Psoas muscle (tissue), 8 donors: ENCODE data around the gene MZF1. TPM values are rescaled to one million over a fixed set of nuclear protein-coding genes. Genes with fewer than 3 reads are reported as not detected.

ENCODE experiments used
- ATAC-seq, 4 donors: fragments of 200-7000 bp; cut with Tn5 transposase; one replicate each; pipeline ENCODE4 v1.9.1; 2020; ENCODE audit warnings: moderate library complexity in 3 of 4, mild to moderate bottlenecking in 2 of 4
- DNase-seq, 2 donors: peaks; one replicate each; pipeline ENCODE4 v3.0.0-alpha.2; 2020
- H3K27ac ChIP-seq: fragments of 200-600 bp; one replicate; pipeline ENCODE4 v1.8.0; 2022
- H3K27me3 ChIP-seq, 3 donors: fragments of 200-600 bp in 1 of 3; one replicate each; pipeline versions ENCODE4 v1.6.1 to v1.8.0; 2013 to 2022; ENCODE audit warnings: low read length in 2 of 3, mild to moderate bottlenecking in 2 of 3, moderate library complexity in 1 of 3; ENCODE audit not compliant: insufficient read depth in 3 of 3
- H3K36me3 ChIP-seq, 2 donors: fragments of 200-600 bp in 1 of 2; one replicate each; pipeline versions ENCODE4 v1.6.1 to v1.8.0; 2013 to 2022; ENCODE audit warnings: low read depth in 1 of 2, mild to moderate bottlenecking in 1 of 2, moderate library complexity in 1 of 2; ENCODE audit not compliant: insufficient read depth in 1 of 2
- H3K4me1 ChIP-seq: fragments of 200-600 bp; one replicate; pipeline ENCODE4 v1.8.0; 2022
- H3K4me3 ChIP-seq: fragments of 200-600 bp; one replicate; pipeline ENCODE4 v1.8.0; 2022; ENCODE audit warnings: mild to moderate bottlenecking
- H3K9me3 ChIP-seq: fragments of 200-600 bp; one replicate; pipeline ENCODE4 v1.8.0; 2022
- CTCF ChIP-seq: fragments of 200-600 bp; IDR thresholded peaks from one replicate; pipeline ENCODE4 v1.8.0; 2022; ENCODE audit warnings: antibody characterized with exemption
- WGBS, 3 donors: extraction: QIAGEN DNeasy Blood & Tissue Kit; methylation state at CpG; one replicate each; pipeline versions ENCODE4 v1.1.6 to v1.1.7; 2013; 5-methylcytosine and 5-hydroxymethylcytosine counted together
- intact Hi-C, 2 donors: fragments of 100-400 bp; cut with DNase I; formaldehyde crosslinking; loops; one replicate each; pipeline versions ENCODE4 v1.11.0 to v1.14.2; 2022
- polyA plus RNA-seq, 3 donors: library from polyadenylated mRNA; stranded (reverse); fragments of 200-250 nt; gene quantifications; one replicate each; pipeline ENCODE4 v1.2.3, GENCODE V29; 2013
- total RNA-seq, 4 donors: library from RNA; stranded (reverse); fragmentation: NEBNext Ultra II Directional in 2 of 4; extraction: Animal tissue kit (Norgen Biotek cat#: 25700) in 2 of 4; gene quantifications; one replicate each; pipeline versions ENCODE4 v1.2.1 to v1.2.4, GENCODE V29; 2021 to 2023
- donor health status: healthy with polysubstance abuse.
- donor health status: DM: no; HTN: no; CAD: no; lungs with moderate emphysema.
- donor health status: Bipolar disorder and iron deficiency.
- donor health status: healthy.
- donor health status: DM: yes; HTN: yes; CAD: no.
- donor health status: DM: no; HTN: no; CAD: no.
- donor health status: DM: no; HTN: no; CAD: no.
- donor health status: DM: yes; HTN: yes; CAD: no.

The MZF1 gene
- total and polyA plus RNA-seq, 7 donors = 5.0 to 13.0 (median 9.3) TPM

DNA sequence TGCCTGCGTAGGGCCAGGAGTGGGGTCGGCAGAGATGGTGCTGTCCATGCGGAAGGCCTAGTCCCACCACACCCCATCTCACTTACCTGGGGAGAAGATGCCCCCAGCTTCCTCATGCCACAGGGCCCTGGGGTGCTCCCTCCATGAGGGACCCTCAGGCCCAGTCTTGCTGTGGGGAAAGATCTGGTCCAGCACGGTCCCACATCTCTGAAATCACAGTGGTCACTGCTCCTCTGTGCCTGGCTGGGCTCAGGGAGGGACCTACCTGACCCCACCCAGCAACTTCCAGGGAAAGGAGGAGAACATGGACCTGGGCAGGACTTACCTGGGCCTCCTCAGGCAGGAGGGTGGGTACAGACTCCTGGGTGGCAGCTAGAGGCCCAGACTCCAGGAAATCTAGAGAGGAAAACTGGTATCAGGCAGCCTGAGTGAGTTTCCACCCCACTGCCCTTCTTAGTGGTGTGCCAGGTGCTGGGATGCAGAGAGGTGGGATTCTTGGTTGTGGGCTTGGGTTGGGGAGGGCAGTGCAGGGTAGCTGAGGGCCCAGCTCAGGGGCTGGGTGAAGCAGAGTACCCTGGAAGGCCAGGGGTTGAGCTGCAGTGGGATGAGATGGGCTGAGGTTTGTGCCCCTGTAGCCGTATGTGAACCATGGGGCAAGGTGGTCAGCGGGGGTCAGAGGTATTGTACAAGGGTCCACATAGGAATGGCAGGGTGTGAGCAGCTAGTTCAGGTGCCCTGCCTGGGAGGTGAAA, 3.8 kb downstream of the MZF1 start:
- Histone ChIP-seq H3K4me1 (peaks cover 10% of the 10 kb centered on the region), H3K27ac (no peak overlapping the region), H3K4me3 (no peak overlapping the region), H3K36me3 (peaks cover 2 to 52% of the 10 kb centered on the region in 2 donors), H3K27me3 (no peaks in the 10 kb centered on the region), H3K9me3 (no peaks in the 10 kb centered on the region)
- TF ChIP-seq CTCF = no peak
- DNase-seq (peak in 1 of 2 donors; percentile 8), ATAC-seq (no peak)
- intact Hi-C loops = no loop called here
- WGBS, 3 donors = 87 to 93% (median 92%) methylated on average over 6 of the region's 6 CpGs

DNA sequence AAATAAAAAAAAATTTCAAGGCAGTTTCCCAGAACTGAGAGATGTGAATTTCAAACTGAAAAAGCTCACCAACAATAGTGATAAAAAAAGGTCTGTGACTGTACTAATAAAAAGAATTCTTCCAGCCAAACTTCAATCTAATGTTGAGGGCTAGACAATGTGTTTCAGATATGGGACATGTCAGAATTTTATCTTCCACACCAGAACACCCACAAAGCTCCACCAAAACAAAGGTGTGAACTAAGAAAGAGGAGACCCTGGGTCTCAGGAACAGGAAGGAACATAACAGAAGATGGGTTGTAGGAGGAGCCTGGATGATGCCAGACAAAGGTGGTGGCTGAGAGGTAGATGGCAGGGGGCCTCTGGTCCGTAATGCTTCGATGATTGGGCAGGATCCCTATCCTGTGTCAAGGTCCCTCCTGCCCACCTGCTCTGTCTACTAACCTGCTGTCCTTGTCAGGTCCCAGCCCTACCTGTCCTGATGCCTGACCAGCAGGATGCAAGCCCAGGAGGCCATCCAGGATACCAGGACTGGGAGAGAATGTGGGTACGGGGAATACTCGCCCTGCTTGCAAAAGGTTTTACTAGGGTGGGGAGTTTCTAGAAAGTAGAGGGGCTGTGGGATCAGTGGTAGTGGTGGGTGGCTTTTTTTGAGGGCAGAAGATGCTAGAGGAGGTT, 4.5 kb downstream of the MZF1 start:
- Histone ChIP-seq H3K27me3 (no peaks in the 10 kb centered on the region), H3K36me3 (peaks cover 2 to 52% of the 10 kb centered on the region in 2 donors), H3K27ac (no peak overlapping the region), H3K4me3 (no peak overlapping the region), H3K9me3 (no peaks in the 10 kb centered on the region), H3K4me1 (peaks cover 8% of the 10 kb centered on the region)
- DNase-seq (peak in 1 of 2 donors; percentile 9), ATAC-seq (no peak)
- WGBS, 3 donors = 91 to 99% (median 98%) methylated on average over 4 of the region's 4 CpGs
- intact Hi-C loops = no loop called here
- TF ChIP-seq CTCF = no peak

DNA sequence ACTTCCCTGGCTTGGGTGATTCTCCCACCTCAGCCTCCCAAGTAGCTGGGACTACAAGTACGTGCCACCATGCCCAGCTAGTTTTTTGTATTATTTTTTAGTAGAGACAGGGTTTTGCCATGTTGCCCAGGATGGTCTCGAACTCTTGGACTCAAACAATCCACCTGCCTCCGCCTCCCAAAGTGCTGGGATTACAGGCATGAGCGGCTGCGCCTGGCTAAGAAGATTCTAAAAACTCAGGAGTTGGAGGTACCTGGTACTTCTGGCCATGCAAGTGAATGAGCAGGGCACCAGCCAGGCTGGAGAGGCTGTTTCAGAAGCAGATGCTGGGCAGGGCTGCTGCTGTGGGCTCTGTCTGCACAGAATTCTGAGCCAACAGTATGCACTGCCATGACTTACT, 6.1 kb downstream of the MZF1 start:
- intact Hi-C loops = no loop called here
- H3K4me1 ChIP-seq = peaks cover 19% of the 10 kb centered on the region
- 95% methylated on average over 5 of the region's 5 CpGs for WGBS, 3 donors
- no peak overlapping the region for H3K27ac ChIP-seq
- TF ChIP-seq CTCF = no peak
- no peaks in the 10 kb centered on the region for H3K27me3 ChIP-seq
- H3K36me3 ChIP-seq = peaks cover 2 to 52% of the 10 kb centered on the region in 2 donors
- ATAC-seq (no peak), DNase-seq (no peak)
- no peaks in the 10 kb centered on the region for H3K9me3 ChIP-seq
- no peak overlapping the region for H3K4me3 ChIP-seq

DNA sequence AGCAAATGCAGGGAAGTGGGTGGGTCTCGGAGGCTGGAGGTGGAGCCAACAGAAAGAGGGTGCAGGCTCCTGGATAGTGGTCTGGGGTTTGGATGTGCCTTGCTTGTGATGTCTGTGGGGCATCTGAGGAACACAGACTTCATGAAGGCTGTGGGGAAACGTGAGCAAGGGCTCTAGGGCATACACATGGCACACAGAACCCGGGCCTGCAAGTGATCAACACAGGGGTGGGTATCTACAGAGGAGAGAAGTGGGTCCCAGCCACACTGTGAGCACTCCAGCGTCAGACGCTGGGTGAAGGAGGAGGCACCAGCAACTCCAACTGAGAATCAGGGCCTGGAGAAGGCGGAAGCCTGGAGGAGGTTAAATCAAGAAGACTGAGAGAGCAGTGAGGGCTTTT, 9.3 kb downstream of the MZF1 start:
- no peaks in the 10 kb centered on the region for H3K9me3 ChIP-seq
- no peaks in the 10 kb centered on the region for H3K27me3 ChIP-seq
- ATAC-seq (no peak), DNase-seq (no peak)
- intact Hi-C loops = no loop called here
- H3K4me1 ChIP-seq = peaks cover 39% of the 10 kb centered on the region
- no peak for TF ChIP-seq CTCF
- peaks cover 2 to 26% of the 10 kb centered on the region in 2 donors for H3K36me3 ChIP-seq
- WGBS, 3 donors = 65 to 73% (median 70%) methylated on average over 6 of the region's 6 CpGs
- no peak overlapping the region for H3K27ac ChIP-seq
- no peak overlapping the region for H3K4me3 ChIP-seq
